IMR-90 (cell line): ENCODE results near the gene ICAM1. TPM values are rescaled to one million over a fixed set of nuclear protein-coding genes. Genes with fewer than 3 reads are reported as not detected.

ENCODE experiments used
- NFE2L2 ChIP-seq: fragments of 150-350 bp; IDR thresholded peaks from 2 replicates; pipeline ENCODE4 v1.6.1; 2016; ENCODE audit warnings: low read depth, mild to moderate bottlenecking, low read length
- microRNA-seq, 2 experiments: library from miRNA; stranded (forward) in 1 of 2; unstranded in 1 of 2; fragments of 10-50 nt in 1 of 2; fragments of <30 nt in 1 of 2; gene quantifications in 1 of 2; microRNA quantifications in 1 of 2; one replicate each; pipeline versions ENCODE3 to v1.1.0; 2013 to 2020; ENCODE audit not compliant: insufficient read depth in 1 of 2, insufficient read length in 1 of 2, unreplicated experiment in 1 of 2
- polyA plus RNA-seq, 3 experiments: library from polyadenylated mRNA; depleted of rRNA; stranded (reverse); fragments of >200 nt; gene quantifications; 2 replicates each; pipeline ENCODE4 v1.2.3, GENCODE V29; 2012; ENCODE audit warnings: low replicate concordance in 1 of 3
- small RNA-seq, 5 experiments: library from RNA; depleted of rRNA; stranded (forward); fragments of <200 nt; gene quantifications; one replicate each; pipeline ENCODE3, GENCODE V24; 2012
- total RNA-seq: library from RNA; depleted of rRNA; stranded (reverse); fragments of >200 nt; gene quantifications from 2 replicates; pipeline ENCODE4 v1.2.3, GENCODE V29; 2012; rRNA removed

The ICAM1 gene
- total and polyA plus RNA-seq, 2 of the 4 experiments (the other 2 are of a cell fraction): 10.6 to 19.1 TPM

DNA sequence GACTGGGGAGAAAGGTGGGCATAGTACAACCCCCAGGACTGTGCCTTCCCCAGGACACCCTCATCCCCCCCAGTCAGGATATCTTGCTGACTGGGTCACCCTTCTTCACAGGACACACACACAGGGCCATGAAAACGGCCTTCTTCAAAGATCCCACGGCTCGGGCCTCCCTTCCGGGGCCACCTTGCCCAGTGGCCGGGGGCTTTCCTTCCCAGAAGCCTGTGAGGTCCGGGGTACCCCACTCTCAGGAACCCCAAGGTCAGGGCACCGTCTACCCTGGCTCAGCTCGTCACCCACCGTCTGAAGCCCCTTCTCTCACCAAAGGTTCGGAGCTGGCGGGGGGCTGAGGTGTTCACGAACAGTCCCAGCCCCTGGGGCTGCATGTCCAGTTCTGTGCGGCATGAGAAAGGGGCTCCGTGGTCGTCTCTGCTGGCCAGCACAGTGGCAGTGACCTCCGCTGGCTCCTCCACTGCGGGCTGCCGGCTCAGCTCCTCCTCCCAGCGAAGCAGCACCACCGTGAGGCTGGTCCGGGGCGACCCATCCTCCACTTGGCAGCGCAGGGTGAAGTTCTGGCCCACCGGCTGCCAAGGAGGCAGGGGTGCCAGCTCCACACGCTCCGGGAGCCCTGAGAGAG lies 64.5 kb downstream of the ICAM1 start (continued):
- no peak for TF ChIP-seq NFE2L2

Small RNA genes within 50 kb of the gene (microRNA-seq; reads per million reads assigned to microRNA genes)
- gene AC011511.1 (ENCODE audit: insufficient read depth, insufficient read length): not detected
- gene AC011511.4 (ENCODE audit: insufficient read depth, insufficient read length): not detected
- gene MIR4322 (ENCODE audit: insufficient read depth in 1 of 2, insufficient read length in 1 of 2, unreplicated experiment in 1 of 2): 0 reads per million in 2 experiments

Small RNA genes within 50 kb of the gene (small RNA-seq; reads per million reads assigned to genes)
- 0 reads per million in 5 experiments for gene AC011511.1
- gene AC011511.4: 0 reads per million in 5 experiments
- 0 reads per million in 5 experiments for gene MIR4322

Other genes starting within 250 kb of the ICAM1 start
- gene SHFL, start 184.8 kb upstream of the ICAM1 start, total RNA-seq: 9.0 and 10.0 TPM in 2 replicates
- 32.1 and 34.3 TPM in 2 replicates for gene SHFL, start 184.8 kb upstream of the ICAM1 start, polyA plus RNA-seq (2012; rRNA removed)
- gene ANGPTL6, start 168.4 kb upstream of the ICAM1 start, total RNA-seq: not detected in 2 replicates
- 0.17 and 0.21 TPM in 2 replicates for gene ANGPTL6, start 168.4 kb upstream of the ICAM1 start, polyA plus RNA-seq (2012; rRNA removed)
- 24.0 and 30.3 TPM in 2 replicates for gene PPAN, start 164.8 kb upstream of the ICAM1 start, total RNA-seq
- 38.2 and 41.6 TPM in 2 replicates for gene PPAN, start 164.8 kb upstream of the ICAM1 start, polyA plus RNA-seq (2012; rRNA removed)
- gene P2RY11, start 159.4 kb upstream of the ICAM1 start, total RNA-seq: 0.54 and 0.56 TPM in 2 replicates
- 4.5 and 6.6 TPM in 2 replicates for gene P2RY11, start 159.4 kb upstream of the ICAM1 start, polyA plus RNA-seq (2012; rRNA removed)
- gene EIF3G, start 151.2 kb upstream of the ICAM1 start, total RNA-seq: 209 and 278 TPM in 2 replicates
- gene EIF3G, start 151.2 kb upstream of the ICAM1 start, polyA plus RNA-seq (2012; rRNA removed): 235 and 243 TPM in 2 replicates
- gene DNMT1, start 76.2 kb upstream of the ICAM1 start, total RNA-seq: 26.2 and 40.3 TPM in 2 replicates
- gene DNMT1, start 76.2 kb upstream of the ICAM1 start, polyA plus RNA-seq (2012; rRNA removed): 83.6 and 88.1 TPM in 2 replicates
- 14.0 and 16.7 TPM in 2 replicates for gene S1PR2, start 39.8 kb upstream of the ICAM1 start, total RNA-seq
- 15.0 and 16.1 TPM in 2 replicates for gene S1PR2, start 39.8 kb upstream of the ICAM1 start, polyA plus RNA-seq (2012; rRNA removed)
- 32.8 and 36.4 TPM in 2 replicates for gene MRPL4, start 18.9 kb upstream of the ICAM1 start, total RNA-seq
- 108 and 123 TPM in 2 replicates for gene MRPL4, start 18.9 kb upstream of the ICAM1 start, polyA plus RNA-seq (2012; rRNA removed)
- 2.3 and 2.5 TPM in 2 replicates for gene ICAM4, start 15.8 kb downstream of the ICAM1 start, total RNA-seq
- 4.0 TPM in 2 replicates for gene ICAM4, start 15.8 kb downstream of the ICAM1 start, polyA plus RNA-seq (2012; rRNA removed)
- gene ICAM5, start 18.8 kb downstream of the ICAM1 start, total RNA-seq: 2.5 and 3.0 TPM in 2 replicates
- gene ICAM5, start 18.8 kb downstream of the ICAM1 start, polyA plus RNA-seq (2012; rRNA removed): 23.9 and 26.5 TPM in 2 replicates
- 0.54 TPM in 1 of 2 replicates, not detected in the other for gene ZGLP1, start 38.7 kb downstream of the ICAM1 start, total RNA-seq
- gene ZGLP1, start 38.7 kb downstream of the ICAM1 start, polyA plus RNA-seq (2012; rRNA removed): 3.1 and 4.1 TPM in 2 replicates
- 39.8 and 40.8 TPM in 2 replicates for gene FDX2, start 44.9 kb downstream of the ICAM1 start, total RNA-seq
- gene FDX2, start 44.9 kb downstream of the ICAM1 start, polyA plus RNA-seq (2012; rRNA removed): 72.0 and 82.3 TPM in 2 replicates
- 2.5 and 2.7 TPM in 2 replicates for gene RAVER1, start 62.4 kb downstream of the ICAM1 start, total RNA-seq
- gene RAVER1, start 62.4 kb downstream of the ICAM1 start, polyA plus RNA-seq (2012; rRNA removed): 15.1 and 18.1 TPM in 2 replicates
- 6.6 and 7.8 TPM in 2 replicates for gene ICAM3, start 68.5 kb downstream of the ICAM1 start, total RNA-seq
- gene ICAM3, start 68.5 kb downstream of the ICAM1 start, polyA plus RNA-seq (2012; rRNA removed): 11.7 and 14.8 TPM in 2 replicates
- gene TYK2, start 109.5 kb downstream of the ICAM1 start, total RNA-seq: 35.6 and 40.9 TPM in 2 replicates
- gene TYK2, start 109.5 kb downstream of the ICAM1 start, polyA plus RNA-seq (2012; rRNA removed): 97.9 and 100 TPM in 2 replicates
- gene CDC37, start 132.4 kb downstream of the ICAM1 start, total RNA-seq: 209 and 248 TPM in 2 replicates
- gene CDC37, start 132.4 kb downstream of the ICAM1 start, polyA plus RNA-seq (2012; rRNA removed): 629 and 650 TPM in 2 replicates
- gene PDE4A, start 149.4 kb downstream of the ICAM1 start, total RNA-seq: 1.7 and 1.8 TPM in 2 replicates
- gene PDE4A, start 149.4 kb downstream of the ICAM1 start, polyA plus RNA-seq (2012; rRNA removed): 5.9 and 7.0 TPM in 2 replicates
- 68.0 and 81.6 TPM in 2 replicates for gene KEAP1, start 232.2 kb downstream of the ICAM1 start, total RNA-seq
- 63.4 and 64.2 TPM in 2 replicates for gene KEAP1, start 232.2 kb downstream of the ICAM1 start, polyA plus RNA-seq (2012; rRNA removed)
- gene S1PR5, start 246.3 kb downstream of the ICAM1 start, total RNA-seq: 0.36 and 0.56 TPM in 2 replicates
- gene S1PR5, start 246.3 kb downstream of the ICAM1 start, polyA plus RNA-seq (2012; rRNA removed): 0.55 and 0.59 TPM in 2 replicates